ENCODE results near the gene TMEM82. TPM values are rescaled to one million over a fixed set of nuclear protein-coding genes. Genes with fewer than 3 reads are reported as not detected.

The TMEM82 gene
- total and polyA plus RNA-seq, 5 donors from 2014 or later = not detected

GRCh38 chr1:15738416-15739113 is 3.7 kb upstream of the TMEM82 start:
- Histone ChIP-seq H3K36me3 (ENCODE audit: control insufficient read depth, insufficient read depth, low read length) (no peaks in the 10 kb centered on the region), H3K4me1 (ENCODE audit: control insufficient read depth, insufficient read depth, low read length, poor library complexity, severe bottlenecking) (peaks cover 4% of the 10 kb centered on the region), H3K27me3 (ENCODE audit: control insufficient read depth, insufficient read depth, low read length) (no peaks in the 10 kb centered on the region), H3K9me3 (ENCODE audit: control insufficient read depth in 2 of 2, low read length in 2 of 2) (no peaks in the 10 kb centered on the region), H3K4me3 (ENCODE audit: low read depth, low read length) (no peak overlapping the region), H3K27ac (ENCODE audit: insufficient read depth, low read length, poor library complexity, severe bottlenecking) (no peak overlapping the region)
- peaks cover 0 to 5% (median 0%) of the 10 kb centered on the region in 4 donors for H3K4me1 Mint-ChIP-seq
- DNase-seq (no peak), ATAC-seq (ENCODE audit: low read depth in 2 of 2) (no peak)
- H3K9me3 Mint-ChIP-seq = no peaks in the 10 kb centered on the region
- peak overlapping the region in 2 of 3 donors; percentile 68 to 81 for H3K27ac Mint-ChIP-seq
- no peak overlapping the region for H3K4me3 Mint-ChIP-seq
- H3K36me3 Mint-ChIP-seq = no peaks in the 10 kb centered on the region
- no peaks in the 10 kb centered on the region for H3K27me3 Mint-ChIP-seq

DNA sequence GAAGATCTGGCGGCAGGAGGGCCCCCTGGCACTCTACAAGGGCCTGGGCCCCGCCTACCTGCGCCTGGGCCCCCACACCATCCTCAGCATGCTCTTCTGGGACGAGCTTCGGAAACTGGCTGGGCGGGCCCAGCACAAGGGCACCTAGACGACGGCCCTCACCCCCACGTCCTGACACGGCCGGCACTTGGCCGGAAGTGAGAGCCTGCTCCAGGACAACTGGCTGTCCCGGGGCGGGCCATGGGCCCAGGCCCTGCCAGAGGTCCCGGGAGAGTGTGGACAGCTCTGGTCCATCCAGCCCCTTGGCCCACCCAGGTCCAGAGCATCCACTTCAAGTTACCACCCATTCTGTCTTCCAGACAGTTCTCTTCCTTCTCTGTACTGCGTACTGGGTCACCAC is 3.0 kb upstream of the TMEM82 start:
- no peak for ATAC-seq (ENCODE audit: low read depth in 2 of 2)
- no peak for DNase-seq
- peaks cover 4% of the 10 kb centered on the region for H3K4me1 ChIP-seq (ENCODE audit: control insufficient read depth, insufficient read depth, low read length, poor library complexity, severe bottlenecking)
- no peaks in the 10 kb centered on the region for H3K36me3 ChIP-seq (ENCODE audit: control insufficient read depth, insufficient read depth, low read length)
- no peak overlapping the region for H3K27ac ChIP-seq (ENCODE audit: insufficient read depth, low read length, poor library complexity, severe bottlenecking)
- Mint-ChIP-seq H3K4me3 (no peak overlapping the region), H3K27me3 (no peaks in the 10 kb centered on the region), H3K4me1 (peaks cover 0 to 5% (median 0%) of the 10 kb centered on the region in 4 donors), H3K27ac (peak overlapping the region in 1 of 3 donors; percentile 81), H3K36me3 (no peaks in the 10 kb centered on the region), H3K9me3 (no peaks in the 10 kb centered on the region)
- no peak overlapping the region for H3K4me3 ChIP-seq (ENCODE audit: low read depth, low read length)
- H3K9me3 ChIP-seq (ENCODE audit: control insufficient read depth in 2 of 2, low read length in 2 of 2) = no peaks in the 10 kb centered on the region
- H3K27me3 ChIP-seq (ENCODE audit: control insufficient read depth, insufficient read depth, low read length) = no peaks in the 10 kb centered on the region

DNA sequence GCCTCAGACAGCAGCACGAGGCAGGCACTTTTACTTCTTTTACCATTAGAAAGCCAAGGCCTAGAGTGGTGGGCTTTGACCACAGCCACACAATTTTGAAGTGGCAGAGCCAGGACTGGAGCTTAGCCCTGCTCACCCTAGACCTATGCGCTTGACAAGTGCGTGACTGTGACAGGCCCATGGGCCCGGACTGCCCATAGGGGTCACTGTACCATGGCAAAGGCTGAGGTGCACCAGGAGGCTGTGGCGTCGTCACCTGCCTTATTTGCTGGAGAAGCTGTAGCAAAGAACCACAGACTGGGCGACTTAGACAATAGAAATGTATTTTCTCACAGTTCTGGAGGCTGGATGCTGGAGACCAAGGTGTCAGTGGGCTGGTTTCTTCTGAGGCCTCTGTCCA is 2.6 kb upstream of the TMEM82 start:
- no peak overlapping the region for H3K4me3 ChIP-seq (ENCODE audit: low read depth, low read length)
- H3K27me3 Mint-ChIP-seq = no peaks in the 10 kb centered on the region
- H3K4me1 Mint-ChIP-seq = peaks cover 0 to 5% (median 0%) of the 10 kb centered on the region in 4 donors
- H3K27ac Mint-ChIP-seq = peak overlapping the region in 1 of 3 donors; percentile 66
- H3K9me3 Mint-ChIP-seq = no peaks in the 10 kb centered on the region
- no peaks in the 10 kb centered on the region for H3K36me3 Mint-ChIP-seq
- ATAC-seq (ENCODE audit: low read depth in 2 of 2) (no peak), DNase-seq (no peak)
- H3K27me3 ChIP-seq (ENCODE audit: control insufficient read depth, insufficient read depth, low read length) = no peaks in the 10 kb centered on the region
- H3K27ac ChIP-seq (ENCODE audit: insufficient read depth, low read length, poor library complexity, severe bottlenecking) = no peak overlapping the region
- H3K4me3 Mint-ChIP-seq = no peak overlapping the region
- no peaks in the 10 kb centered on the region for H3K9me3 ChIP-seq (ENCODE audit: control insufficient read depth in 2 of 2, low read length in 2 of 2)
- H3K36me3 ChIP-seq (ENCODE audit: control insufficient read depth, insufficient read depth, low read length) = no peaks in the 10 kb centered on the region
- H3K4me1 ChIP-seq (ENCODE audit: control insufficient read depth, insufficient read depth, low read length, poor library complexity, severe bottlenecking) = peaks cover 4% of the 10 kb centered on the region

- no peak overlapping the region for H3K27ac ChIP-seq (ENCODE audit: insufficient read depth, low read length, poor library complexity, severe bottlenecking)
- no peaks in the 10 kb centered on the region for H3K9me3 ChIP-seq (ENCODE audit: control insufficient read depth in 2 of 2, low read length in 2 of 2)
- H3K27me3 ChIP-seq (ENCODE audit: control insufficient read depth, insufficient read depth, low read length) = no peaks in the 10 kb centered on the region
- Mint-ChIP-seq H3K27me3 (no peaks in the 10 kb centered on the region), H3K4me3 (peak overlapping the region in 1 of 4 donors; percentile 33), H3K36me3 (no peaks in the 10 kb centered on the region), H3K4me1 (peaks cover 0 to 5% (median 0%) of the 10 kb centered on the region in 4 donors), H3K9me3 (no peaks in the 10 kb centered on the region), H3K27ac (no peak overlapping the region)
- no peaks in the 10 kb centered on the region for H3K36me3 ChIP-seq (ENCODE audit: control insufficient read depth, insufficient read depth, low read length)
- peak; percentile 77 to 78 for ATAC-seq (ENCODE audit: low read depth in 2 of 2)
- H3K4me1 ChIP-seq (ENCODE audit: control insufficient read depth, insufficient read depth, low read length, poor library complexity, severe bottlenecking) = peaks cover 4% of the 10 kb centered on the region
- peak; percentile 43 to 73 (median 59) for DNase-seq
- no peak overlapping the region for H3K4me3 ChIP-seq (ENCODE audit: low read depth, low read length)
Observed at GRCh38 chr1:15740924-15741850, 1.1 kb upstream of the TMEM82 start.

DNA sequence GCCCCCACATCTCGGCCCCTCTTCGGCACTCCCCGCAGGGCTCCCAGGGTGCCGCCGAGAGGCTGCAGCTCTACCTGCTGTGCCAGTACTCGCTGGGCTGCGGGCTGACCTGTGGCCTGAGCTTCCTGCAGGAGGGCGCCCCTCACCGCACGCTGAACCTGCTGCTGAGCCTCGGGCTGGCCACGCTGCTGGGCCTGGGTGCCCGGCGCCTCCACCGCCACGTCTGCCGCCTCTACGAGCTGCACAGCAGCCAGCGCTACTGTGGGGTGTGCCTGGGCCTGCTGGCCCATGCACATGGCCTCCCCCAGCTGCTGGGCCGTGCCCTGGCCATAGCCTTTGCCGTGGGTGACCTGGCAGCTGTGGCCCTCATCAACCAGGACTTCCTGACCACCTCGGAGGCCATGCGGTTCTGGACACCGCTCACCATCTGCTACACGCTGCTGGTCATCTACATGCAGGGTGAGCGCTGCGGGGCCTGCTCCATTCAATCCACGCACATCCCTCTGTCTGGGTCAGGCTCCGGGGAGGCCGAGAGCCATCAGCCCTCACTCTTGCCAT is 1.9 kb downstream of the TMEM82 start:
- Histone ChIP-seq H3K27ac (ENCODE audit: insufficient read depth, low read length, poor library complexity, severe bottlenecking) (no peak overlapping the region), H3K27me3 (ENCODE audit: control insufficient read depth, insufficient read depth, low read length) (no peaks in the 10 kb centered on the region), H3K4me1 (ENCODE audit: control insufficient read depth, insufficient read depth, low read length, poor library complexity, severe bottlenecking) (peaks cover 4% of the 10 kb centered on the region), H3K9me3 (ENCODE audit: control insufficient read depth in 2 of 2, low read length in 2 of 2) (no peaks in the 10 kb centered on the region), H3K36me3 (ENCODE audit: control insufficient read depth, insufficient read depth, low read length) (no peaks in the 10 kb centered on the region), H3K4me3 (ENCODE audit: low read depth, low read length) (no peak overlapping the region)
- DNase-seq = no peak
- ATAC-seq (ENCODE audit: low read depth in 2 of 2) = no peak
- H3K4me1 Mint-ChIP-seq = peaks cover 0 to 5% (median 0%) of the 10 kb centered on the region in 4 donors
- H3K9me3 Mint-ChIP-seq = no peaks in the 10 kb centered on the region
- no peak overlapping the region for H3K4me3 Mint-ChIP-seq
- no peak overlapping the region for H3K27ac Mint-ChIP-seq
- no peaks in the 10 kb centered on the region for H3K36me3 Mint-ChIP-seq
- H3K27me3 Mint-ChIP-seq = no peaks in the 10 kb centered on the region

DNA sequence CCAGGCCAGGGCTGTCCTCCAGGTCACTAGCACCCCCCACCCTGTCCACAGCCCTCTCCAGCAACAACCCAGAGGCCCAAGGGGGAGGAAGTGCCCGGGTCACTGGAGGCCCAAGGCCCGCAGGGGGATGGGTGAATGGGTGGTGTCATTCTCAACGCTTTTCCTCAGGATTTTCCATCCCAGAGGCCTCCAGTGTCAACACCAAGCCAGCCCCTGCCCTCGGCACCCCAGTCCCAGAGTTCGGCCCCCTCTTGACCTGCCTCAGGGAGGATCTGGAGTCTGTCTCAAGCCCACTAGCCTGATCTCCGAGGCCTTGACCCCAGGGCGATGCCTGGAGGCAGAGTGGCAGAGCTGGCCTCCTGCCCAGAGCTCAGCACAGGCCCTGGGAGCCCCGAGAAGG is 5.1 kb downstream of the TMEM82 start:
- H3K27me3 ChIP-seq (ENCODE audit: control insufficient read depth, insufficient read depth, low read length) = no peaks in the 10 kb centered on the region
- Mint-ChIP-seq H3K27ac (peak overlapping the region in 1 of 3 donors; percentile 26), H3K27me3 (no peaks in the 10 kb centered on the region), H3K4me3 (no peak overlapping the region), H3K36me3 (no peaks in the 10 kb centered on the region), H3K9me3 (peaks cover 0 to 2% (median 0%) of the 10 kb centered on the region in 7 donors), H3K4me1 (no peaks in the 10 kb centered on the region)
- H3K27ac ChIP-seq (ENCODE audit: insufficient read depth, low read length, poor library complexity, severe bottlenecking) = no peak overlapping the region
- H3K4me3 ChIP-seq (ENCODE audit: low read depth, low read length) = no peak overlapping the region
- no peaks in the 10 kb centered on the region for H3K4me1 ChIP-seq (ENCODE audit: control insufficient read depth, insufficient read depth, low read length, poor library complexity, severe bottlenecking)
- no peaks in the 10 kb centered on the region for H3K36me3 ChIP-seq (ENCODE audit: control insufficient read depth, insufficient read depth, low read length)
- H3K9me3 ChIP-seq (ENCODE audit: control insufficient read depth in 2 of 2, low read length in 2 of 2) = no peaks in the 10 kb centered on the region
- no peak for ATAC-seq (ENCODE audit: low read depth in 2 of 2)
- no peak for DNase-seq

- Mint-ChIP-seq H3K36me3 (no peaks in the 10 kb centered on the region), H3K9me3 (peaks cover 0 to 2% (median 0%) of the 10 kb centered on the region in 7 donors), H3K27ac (no peak overlapping the region), H3K27me3 (peaks cover 1% of the 10 kb centered on the region), H3K4me1 (no peaks in the 10 kb centered on the region), H3K4me3 (no peak overlapping the region)
- ATAC-seq (ENCODE audit: low read depth in 2 of 2) (no peak), DNase-seq (no peak)
- Histone ChIP-seq H3K9me3 (ENCODE audit: control insufficient read depth in 2 of 2, low read length in 2 of 2) (no peaks in the 10 kb centered on the region), H3K4me3 (ENCODE audit: low read depth, low read length) (no peak overlapping the region), H3K27me3 (ENCODE audit: control insufficient read depth, insufficient read depth, low read length) (no peaks in the 10 kb centered on the region), H3K36me3 (ENCODE audit: control insufficient read depth, insufficient read depth, low read length) (no peaks in the 10 kb centered on the region), H3K4me1 (ENCODE audit: control insufficient read depth, insufficient read depth, low read length, poor library complexity, severe bottlenecking) (no peaks in the 10 kb centered on the region), H3K27ac (ENCODE audit: insufficient read depth, low read length, poor library complexity, severe bottlenecking) (no peak overlapping the region)
Observed at GRCh38 chr1:15748264-15748663, 6.0 kb downstream of the TMEM82 start.
